Stomach smooth muscle (tissue), 2 donors: Measurements from ENCODE around the gene YES1.

ENCODE experiments used
- H3K27ac ChIP-seq: one replicate; pipeline ENCODE4 v1.7.0; 2013; ENCODE audit warnings: mild to moderate bottlenecking, low read length, inconsistent platforms
- H3K27me3 ChIP-seq, 2 donors: one replicate each; pipeline ENCODE4 v1.7.0; 2013; ENCODE audit warnings: low read length in 2 of 2; ENCODE audit not compliant: insufficient read depth in 2 of 2, control insufficient read depth in 1 of 2
- H3K36me3 ChIP-seq, 2 donors: one replicate each; pipeline ENCODE4 v1.7.0; 2013; ENCODE audit warnings: low read length in 2 of 2; ENCODE audit not compliant: control insufficient read depth in 2 of 2, insufficient read depth in 2 of 2
- H3K4me1 ChIP-seq: one replicate; pipeline ENCODE4 v1.7.0; 2013; ENCODE audit warnings: low read length; ENCODE audit not compliant: control insufficient read depth, insufficient read depth
- H3K4me3 ChIP-seq, 2 donors: one replicate each; pipeline ENCODE4 v1.7.0; 2013; ENCODE audit warnings: low read length in 2 of 2
- H3K9ac ChIP-seq, 2 donors: one replicate each; pipeline ENCODE4 v1.7.0; 2013; ENCODE audit warnings: low read length in 2 of 2, mild to moderate bottlenecking in 1 of 2
- H3K9me3 ChIP-seq, 2 donors: one replicate each; pipeline ENCODE4 v1.7.0; 2013; ENCODE audit warnings: low read length in 2 of 2; ENCODE audit not compliant: control insufficient read depth in 2 of 2
- donor health status: healthy.
- donor health status: Pancreatic carcinoma.

YES1 gene

DNA sequence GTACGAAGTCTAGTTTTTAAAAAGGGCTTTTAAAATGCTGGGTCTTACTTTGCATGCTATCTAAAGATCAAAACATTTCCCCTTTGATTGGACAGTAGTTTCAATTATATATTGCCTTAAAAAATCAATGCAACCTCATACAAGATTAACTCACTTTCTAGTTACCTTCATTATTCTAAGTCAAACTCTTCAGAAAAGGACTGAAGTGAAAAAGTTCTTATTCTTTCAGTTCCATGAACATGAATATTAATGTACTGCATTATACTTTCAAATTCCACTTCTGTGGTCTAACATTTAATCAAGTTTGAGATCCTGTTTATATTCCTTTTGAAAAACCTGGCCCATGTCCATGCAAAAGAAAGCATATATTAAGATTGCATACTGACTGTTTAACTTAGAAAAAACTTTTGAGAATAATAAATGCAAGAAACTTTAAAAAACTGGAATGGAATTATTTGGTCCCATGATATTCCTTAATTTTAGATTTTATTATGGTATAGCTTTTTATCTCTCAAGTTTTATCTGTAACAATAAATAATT, 88.4 kb downstream of the YES1 start:
- H3K4me3 ChIP-seq: no peak overlapping the region
- H3K9me3 ChIP-seq: no peaks in the 10 kb centered on the region
- H3K4me1 ChIP-seq: no peaks in the 10 kb centered on the region
- H3K27me3 ChIP-seq: no peaks in the 10 kb centered on the region
- H3K27ac ChIP-seq: no peak overlapping the region
- peaks cover 0 to 3% of the 10 kb centered on the region in 2 donors for H3K36me3 ChIP-seq
- H3K9ac ChIP-seq: no peak overlapping the region

DNA sequence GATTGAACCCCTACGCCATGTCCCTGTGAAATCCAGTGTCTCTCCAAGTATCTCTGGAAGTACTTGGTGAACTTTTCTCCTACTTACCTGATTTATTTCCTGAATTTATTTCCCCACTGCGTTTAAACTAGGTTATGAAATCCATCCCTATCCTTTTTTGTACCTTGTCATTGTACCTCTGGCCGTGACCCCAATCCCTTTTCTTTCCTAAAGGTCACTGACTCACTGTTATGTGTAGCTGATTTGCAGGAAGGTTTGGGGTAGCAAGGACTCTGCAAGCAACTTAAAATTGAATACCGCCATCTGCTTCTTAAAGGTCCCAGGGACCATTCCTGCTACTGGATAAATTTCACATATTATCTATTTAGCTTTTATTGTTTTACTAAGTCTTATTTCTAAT, 95.0 kb downstream of the YES1 start:
- Histone ChIP-seq H3K4me1 (no peaks in the 10 kb centered on the region), H3K4me3 (no peak overlapping the region), H3K9ac (no peak overlapping the region), H3K9me3 (no peaks in the 10 kb centered on the region), H3K27me3 (no peaks in the 10 kb centered on the region), H3K27ac (no peak overlapping the region), H3K36me3 (no peaks in the 10 kb centered on the region)

DNA sequence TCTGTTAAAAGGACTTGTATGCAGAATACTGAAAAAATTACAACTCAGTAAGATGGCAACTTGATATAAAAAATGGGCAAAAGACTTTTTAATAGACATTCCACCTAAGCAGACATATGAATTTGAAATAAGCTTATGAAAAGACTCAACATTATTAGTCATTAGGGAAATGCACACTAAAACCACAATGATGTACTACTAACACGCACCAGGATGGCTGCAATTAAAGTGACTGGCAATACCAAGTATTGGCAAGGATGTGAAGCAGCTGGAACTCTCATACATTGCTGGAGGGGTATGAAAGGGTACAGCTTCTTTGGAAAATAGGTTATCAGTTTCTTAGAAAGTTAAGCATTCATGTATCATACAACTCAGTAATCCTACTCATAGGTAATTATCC, 96.4 kb downstream of the YES1 start:
- Histone ChIP-seq H3K4me3 (no peak overlapping the region), H3K27me3 (no peaks in the 10 kb centered on the region), H3K4me1 (peaks cover 11% of the 10 kb centered on the region), H3K27ac (no peak overlapping the region), H3K9ac (no peak overlapping the region), H3K9me3 (no peaks in the 10 kb centered on the region), H3K36me3 (no peaks in the 10 kb centered on the region)

DNA sequence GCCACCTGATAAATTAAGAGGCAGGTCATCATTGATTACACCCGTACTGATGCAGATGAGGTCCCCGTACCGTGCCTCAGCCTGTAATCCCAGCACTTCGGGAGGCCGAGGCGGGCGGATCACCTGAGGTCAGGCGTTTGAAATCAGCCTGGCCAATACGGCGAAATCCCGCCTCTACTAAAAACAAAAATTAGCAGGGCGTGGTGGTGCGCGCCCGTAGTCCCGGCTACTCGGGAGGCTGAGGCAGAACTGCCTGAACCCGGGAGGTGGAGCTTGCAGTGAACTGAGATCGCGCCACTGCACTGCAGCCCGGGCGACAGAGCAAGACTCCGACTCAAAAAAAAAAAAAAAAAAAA, 98.9 kb downstream of the YES1 start:
- H3K4me3 ChIP-seq: peak overlapping the region; percentile 33 to 87
- H3K27ac ChIP-seq: no peak overlapping the region
- H3K9ac ChIP-seq: peak overlapping the region in 1 of 2 donors; percentile 64

DNA sequence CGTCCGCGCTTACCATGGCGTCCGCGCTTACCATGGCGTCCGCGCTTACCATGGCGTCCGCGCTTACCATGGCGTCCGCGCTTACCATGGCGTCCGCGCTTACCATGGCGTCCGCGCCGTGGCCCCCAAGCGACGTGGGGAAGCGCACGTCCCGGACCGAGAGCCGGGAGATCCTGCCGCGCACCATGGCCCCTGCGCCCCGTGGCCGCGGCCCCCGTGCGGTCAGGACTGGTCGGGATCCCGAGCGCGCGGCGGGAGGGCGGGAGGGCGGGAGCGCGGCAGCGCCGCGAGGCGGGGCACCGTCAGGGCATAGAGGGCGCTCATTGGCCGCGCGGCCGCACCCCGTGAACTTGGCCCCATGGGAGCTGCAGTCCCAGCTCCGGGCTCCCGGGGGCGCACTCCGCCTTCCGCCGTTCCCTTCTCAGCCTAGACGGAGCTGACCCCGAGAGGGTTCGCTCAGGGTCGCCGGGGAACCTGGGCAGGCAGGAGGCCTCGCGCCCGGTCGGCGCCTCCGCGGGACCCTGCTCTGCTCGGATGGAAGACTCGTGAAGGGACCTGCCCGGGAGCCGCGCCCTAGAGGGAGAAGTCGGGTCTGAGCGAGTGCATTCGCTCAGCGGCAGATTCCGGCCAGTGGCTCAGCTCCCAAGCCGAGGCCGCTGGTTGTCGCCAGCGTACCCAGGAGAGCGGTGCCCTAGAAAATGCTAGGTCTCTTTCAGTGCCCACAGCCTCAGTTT, 99.5 kb downstream of the YES1 start, which contains the start of gene ENOSF1:
Gene ENOSF1, minus strand, starts transcription at position 230 of the 734 bp plus-strand sequence. Its CDS starts 43 bp downstream, at position 187.
- Histone ChIP-seq H3K9me3 (no peaks in the 10 kb centered on the region), H3K4me3 (peak within 1 kb of the TSS; percentile 56 to 87), H3K9ac (peak within 1 kb of the TSS; percentile 68 to 93), H3K27me3 (no peaks in the 10 kb centered on the region), H3K36me3 (peaks cover 0 to 6% of the 10 kb centered on the region in 2 donors), H3K4me1 (peaks cover 15% of the 10 kb centered on the region), H3K27ac (peak within 1 kb of the TSS; percentile 83)

More for the DNA sequence above, 98.9 kb downstream of the YES1 start:
- no peaks in the 10 kb centered on the region for H3K27me3 ChIP-seq
- peaks cover 0 to 6% of the 10 kb centered on the region in 2 donors for H3K36me3 ChIP-seq
- no peaks in the 10 kb centered on the region for H3K9me3 ChIP-seq
- peaks cover 15% of the 10 kb centered on the region for H3K4me1 ChIP-seq

DNA sequence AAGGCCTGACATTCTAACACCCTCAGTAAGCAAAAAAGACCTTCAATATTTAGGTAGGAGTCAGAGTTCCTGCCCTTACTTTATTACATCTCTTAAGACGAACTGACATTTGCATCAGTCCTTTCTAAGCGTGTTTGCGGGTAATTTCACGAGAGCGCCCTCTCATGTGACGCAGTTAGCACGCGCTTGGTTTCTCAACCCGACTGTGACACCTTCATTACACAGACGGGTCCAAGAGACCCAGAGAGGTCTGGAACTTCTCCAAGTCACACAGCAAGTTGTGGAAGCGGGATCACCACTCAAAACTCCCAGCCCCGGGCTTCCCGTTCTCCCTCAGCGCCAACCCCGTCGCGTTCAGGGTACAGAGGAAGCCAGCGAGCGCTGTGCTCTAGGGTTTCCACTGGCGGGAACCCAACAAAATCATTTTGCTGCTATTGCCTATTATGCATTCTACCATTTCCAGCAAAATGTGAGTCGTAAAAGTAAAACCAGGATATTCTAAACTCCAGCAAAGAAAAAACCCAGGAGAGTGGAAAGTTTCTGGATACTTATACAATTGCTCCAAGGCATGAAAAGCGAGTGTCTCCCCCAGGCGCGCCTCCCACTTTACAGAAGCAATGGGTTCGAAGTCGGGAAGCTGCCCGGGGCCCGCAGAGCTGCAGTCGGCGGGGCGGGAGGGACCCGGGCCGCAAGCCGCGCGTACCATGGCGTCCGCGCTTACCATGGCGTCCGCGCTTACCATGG, 100.2 kb downstream of the YES1 start:
- Histone ChIP-seq H3K36me3 (peaks cover 0 to 6% of the 10 kb centered on the region in 2 donors), H3K9me3 (no peaks in the 10 kb centered on the region), H3K4me1 (peaks cover 15% of the 10 kb centered on the region), H3K27ac (peak overlapping the region; percentile 83), H3K9ac (peak overlapping the region; percentile 68 to 93), H3K27me3 (no peaks in the 10 kb centered on the region), H3K4me3 (peak overlapping the region; percentile 56 to 87)

DNA sequence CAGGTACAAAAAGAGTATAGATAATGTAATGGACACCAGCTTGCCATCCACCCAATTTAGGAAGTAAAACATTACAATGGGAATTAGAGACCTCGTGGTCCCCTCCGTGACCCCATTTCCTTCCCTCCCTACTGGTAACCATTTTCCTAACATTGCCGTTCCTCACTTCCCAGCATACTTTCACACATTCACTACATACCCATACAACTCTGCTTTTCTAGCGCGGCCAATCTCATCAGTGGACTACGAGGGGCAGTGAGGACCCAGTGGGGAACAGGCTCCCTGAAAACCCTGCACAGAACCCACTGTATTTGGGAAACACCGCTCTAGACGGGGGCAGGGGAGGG, 100.8 kb downstream of the YES1 start:
- H3K36me3 ChIP-seq: peaks cover 0 to 7% of the 10 kb centered on the region in 2 donors
- peaks cover 15% of the 10 kb centered on the region for H3K4me1 ChIP-seq
- peak overlapping the region; percentile 83 for H3K27ac ChIP-seq
- no peaks in the 10 kb centered on the region for H3K27me3 ChIP-seq
- H3K9me3 ChIP-seq: no peaks in the 10 kb centered on the region
- peak overlapping the region; percentile 56 to 87 for H3K4me3 ChIP-seq
- peak overlapping the region; percentile 68 to 93 for H3K9ac ChIP-seq

DNA sequence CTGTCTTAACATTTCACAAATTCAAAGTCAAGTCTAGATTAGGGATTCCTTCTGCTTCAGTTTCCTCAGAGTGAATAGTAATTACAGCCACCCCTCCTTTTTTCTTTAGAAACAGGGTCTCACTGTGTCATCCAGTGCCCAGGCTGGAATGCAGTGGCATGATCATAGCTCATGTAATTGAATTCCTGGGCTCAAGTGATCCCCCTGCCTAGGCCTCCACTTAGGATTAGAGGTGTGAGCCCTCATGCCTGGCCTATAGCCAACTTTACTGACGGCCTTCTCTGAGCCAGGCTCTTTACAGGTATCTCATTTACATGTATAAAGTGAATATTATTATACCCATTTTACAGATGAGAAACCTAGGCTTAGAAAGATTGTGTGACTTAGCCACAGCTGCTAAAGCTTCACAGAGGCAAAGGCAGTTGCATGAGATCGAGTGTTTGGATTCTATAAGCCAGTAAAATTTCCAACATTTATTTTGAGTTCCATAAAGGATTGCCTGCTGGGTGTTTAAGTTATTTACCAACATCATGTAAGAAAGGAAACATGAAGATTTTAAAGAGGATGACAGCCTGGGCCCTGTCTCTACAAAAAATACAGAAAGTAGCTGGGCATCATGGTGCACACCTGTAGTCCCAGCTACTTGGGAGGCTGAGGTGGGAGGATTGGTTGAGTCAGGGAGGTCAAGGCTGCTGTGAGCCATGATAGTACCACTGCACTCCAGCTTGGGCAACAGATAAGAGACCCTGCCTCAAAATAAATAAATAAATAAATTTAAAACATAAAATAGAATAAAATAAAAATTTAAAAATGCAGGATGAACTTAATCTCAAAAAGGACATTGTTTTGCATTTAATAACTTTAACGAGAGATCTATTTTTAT, 101.4 kb downstream of the YES1 start:
- Histone ChIP-seq H3K9me3 (no peaks in the 10 kb centered on the region), H3K27me3 (no peaks in the 10 kb centered on the region), H3K27ac (no peak overlapping the region), H3K4me3 (peak overlapping the region; percentile 56 to 87), H3K9ac (peak overlapping the region in 1 of 2 donors; percentile 68), H3K36me3 (peaks cover 0 to 7% of the 10 kb centered on the region in 2 donors), H3K4me1 (peaks cover 15% of the 10 kb centered on the region)

DNA sequence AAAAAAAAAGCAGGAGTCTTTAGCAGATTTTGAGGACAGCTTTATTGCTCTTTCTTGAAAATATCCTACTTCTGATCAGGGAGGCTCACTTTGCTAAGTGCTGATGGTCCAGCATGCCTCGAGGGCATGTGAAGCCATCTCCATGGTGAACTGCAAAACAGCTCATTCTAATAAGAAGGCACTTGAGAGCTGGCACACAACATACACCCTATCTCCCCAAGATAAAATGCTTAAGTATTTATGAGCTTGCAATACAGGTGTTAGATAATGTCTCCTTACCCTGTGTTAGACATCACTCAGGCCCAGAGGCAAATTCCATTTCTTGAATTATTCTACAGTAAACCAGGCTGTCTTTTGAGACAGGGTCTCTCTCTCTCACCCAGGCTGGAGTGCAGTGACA, 102.3 kb downstream of the YES1 start:
- Histone ChIP-seq H3K27me3 (no peaks in the 10 kb centered on the region), H3K36me3 (peaks cover 0 to 9% of the 10 kb centered on the region in 2 donors), H3K4me1 (peaks cover 15% of the 10 kb centered on the region), H3K4me3 (no peak overlapping the region), H3K9ac (no peak overlapping the region), H3K9me3 (no peaks in the 10 kb centered on the region), H3K27ac (no peak overlapping the region)

DNA sequence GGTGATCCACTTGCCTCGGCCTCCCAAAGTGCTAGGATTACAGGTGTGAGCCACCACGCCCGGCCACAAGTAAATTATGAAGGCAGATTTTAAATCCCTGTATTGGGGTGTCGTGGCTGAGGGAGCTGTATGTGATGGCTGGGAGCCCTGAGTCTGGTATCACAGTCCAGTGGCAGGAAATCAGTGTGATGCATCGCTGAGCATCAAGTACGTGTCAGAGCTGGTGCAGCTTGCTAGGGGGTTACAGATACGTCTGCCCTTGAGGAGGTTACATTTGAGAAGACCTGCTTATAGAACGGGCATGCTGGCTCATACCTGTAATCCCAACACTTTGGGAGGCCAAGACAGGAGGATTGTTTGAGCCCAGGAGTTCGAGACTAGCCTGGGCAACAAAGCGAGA, 103.9 kb downstream of the YES1 start:
- no peak overlapping the region for H3K9ac ChIP-seq
- no peak overlapping the region for H3K4me3 ChIP-seq
- no peaks in the 10 kb centered on the region for H3K9me3 ChIP-seq
- no peak overlapping the region for H3K27ac ChIP-seq
- H3K27me3 ChIP-seq: no peaks in the 10 kb centered on the region
- peaks cover 0 to 10% of the 10 kb centered on the region in 2 donors for H3K36me3 ChIP-seq
- H3K4me1 ChIP-seq: peaks cover 24% of the 10 kb centered on the region
